HG02885 (cell line): ENCODE measurements around the gene NRXN3.

ENCODE experiments used
- ATAC-seq: cut with Tn5 transposase; IDR thresholded peaks from one replicate; pipeline ENCODE4 v1.9.1; 2021; ENCODE audit warnings: mild to moderate bottlenecking; ENCODE audit not compliant: unreplicated experiment, poor library complexity

Gene NRXN3

GRCh38 chr14:78316052-78316451, 145.9 kb downstream of the NRXN3 start:
- ATAC-seq = no peak

- no peak for ATAC-seq
These were observed 146.6 kb downstream of the NRXN3 start for GRCh38 chr14:78316786-78317185.

GRCh38 chr14:78319406-78319805, 149.2 kb downstream of the NRXN3 start:
- no peak for ATAC-seq

- ATAC-seq = no peak
These were observed 149.9 kb downstream of the NRXN3 start for GRCh38 chr14:78319887-78320635.

GRCh38 chr14:78324353-78324752, 154.2 kb downstream of the NRXN3 start:
- no peak for ATAC-seq

GRCh38 chr14:78325911-78326310, 155.7 kb downstream of the NRXN3 start:
- no peak for ATAC-seq

- ATAC-seq = no peak
These were observed 157.5 kb downstream of the NRXN3 start for GRCh38 chr14:78327426-78328221.

- no peak for ATAC-seq
These were observed 159.2 kb downstream of the NRXN3 start for GRCh38 chr14:78329371-78329770.

GRCh38 chr14:78335531-78335930, 165.4 kb downstream of the NRXN3 start:
- ATAC-seq = no peak

GRCh38 chr14:78340250-78340649, 170.1 kb downstream of the NRXN3 start:
- no peak for ATAC-seq

GRCh38 chr14:78341827-78342389, 171.7 kb downstream of the NRXN3 start:
- ATAC-seq = no peak

- ATAC-seq = no peak
These were observed 172.7 kb downstream of the NRXN3 start for GRCh38 chr14:78342879-78343278.

GRCh38 chr14:78344290-78344689, 174.1 kb downstream of the NRXN3 start:
- no peak for ATAC-seq

- ATAC-seq = no peak
These were observed 175.1 kb downstream of the NRXN3 start for GRCh38 chr14:78345131-78345744.

GRCh38 chr14:78346747-78347146, 176.6 kb downstream of the NRXN3 start:
- no peak for ATAC-seq

- ATAC-seq = no peak
These were observed 184.9 kb downstream of the NRXN3 start for GRCh38 chr14:78355109-78355508.

- ATAC-seq = no peak
These were observed 186.2 kb downstream of the NRXN3 start for GRCh38 chr14:78356391-78356790.

- no peak for ATAC-seq
These were observed 188.4 kb downstream of the NRXN3 start for GRCh38 chr14:78358591-78358990.

GRCh38 chr14:78359581-78359980, 189.4 kb downstream of the NRXN3 start:
- no peak for ATAC-seq

GRCh38 chr14:78363008-78363407, 192.8 kb downstream of the NRXN3 start:
- no peak for ATAC-seq

GRCh38 chr14:78367355-78367754, 197.2 kb downstream of the NRXN3 start:
- no peak for ATAC-seq
